ENCODE measurements around the gene BCL7B. TPM values are rescaled to one million over a fixed set of nuclear protein-coding genes. Genes with fewer than 3 reads are reported as not detected.

BCL7B gene
- total and polyA plus RNA-seq, 2 of the 13 experiments (the other 11 are each of a cell fraction or from before 2014, with no cell fraction given): 24.3 to 38.2 TPM

- no peak for TF ChIP-seq MAFG (CRISPR knock-in tag; IDR thresholded peaks at IDR 0.05)
- peak; percentile 71; the same call in 1 of the 2 replicates for TF ChIP-seq MAZ (IDR thresholded peaks at IDR 0.05; ENCODE audit: borderline replicate concordance, low read depth, low read length)
- peak; percentile 79 for TF ChIP-seq MAZ (CRISPR knock-in tag; IDR thresholded peaks at IDR 0.05; ENCODE audit: low read depth)
- peak; percentile 93 for TF ChIP-seq SOX13 (IDR thresholded peaks at IDR 0.05)
- peak in 1 of 2 experiments; percentile 67; a peak in 1 of 4 replicates for TF ChIP-seq SOX13 (CRISPR knock-in tag; conservative IDR thresholded peaks at IDR 0.05 in 1 of 2, IDR thresholded peaks at IDR 0.05 in 1 of 2)
- no peak; the same call in 1 of the 2 replicates for TF ChIP-seq ZNF280D (CRISPR knock-in tag; IDR thresholded peaks at IDR 0.05)
- TF ChIP-seq GATA4 (IDR thresholded peaks at IDR 0.05; ENCODE audit: borderline replicate concordance, low read depth): peak; percentile 61; the same call in 1 of the 2 replicates
- 0 out of 2 replicates have a peak, but pooled peaks have one; percentile 60 for TF ChIP-seq CSRNP1 (CRISPR knock-in tag; IDR thresholded peaks at IDR 0.05)
- peak; percentile 79 for TF ChIP-seq TAF1 (CRISPR knock-in tag; IDR thresholded peaks at IDR 0.05)
- TF ChIP-seq MLLT10 (CRISPR knock-in tag; IDR thresholded peaks at IDR 0.05): no peak
- TF ChIP-seq ZNF383 (CRISPR knock-in tag; IDR thresholded peaks at IDR 0.05; ENCODE audit: borderline replicate concordance): no peak; the same call in 1 of the 2 replicates
- peak; percentile 99 for TF ChIP-seq NR2F6 (IDR thresholded peaks at IDR 0.05)
- TF ChIP-seq NR2F6 (CRISPR knock-in tag; IDR thresholded peaks at IDR 0.05): peak; percentile 97
- TF ChIP-seq MYC (CRISPR knock-in tag; IDR thresholded peaks at IDR 0.05; ENCODE audit: borderline replicate concordance): peak; percentile 91
- TF ChIP-seq GZF1 (CRISPR knock-in tag; IDR thresholded peaks at IDR 0.05): 0 out of 2 replicates have a peak, but pooled peaks have one; percentile 83
- TF ChIP-seq ZHX2 (IDR thresholded peaks at IDR 0.05; ENCODE audit: low read depth): peak; percentile 40; the same call in 1 of the 2 replicates
- TF ChIP-seq ZHX2 (CRISPR knock-in tag; IDR thresholded peaks at IDR 0.05; ENCODE audit: borderline replicate concordance): peak; percentile 39; the same call in 1 of the 2 replicates
- peak; percentile 71 for TF ChIP-seq ESRRA (CRISPR knock-in tag; IDR thresholded peaks at IDR 0.05; ENCODE audit: low read depth)
- no peak for TF ChIP-seq ZNF230 (CRISPR knock-in tag; IDR thresholded peaks at IDR 0.05)
These were observed 35.2 kb downstream of the BCL7B start, which contains the start of gene BAZ1B (continued) for GRCh38 chr7:73522105-73522872.
